ENCODE results near the gene FLACC1. TPM values are rescaled to one million over a fixed set of nuclear protein-coding genes. Genes with fewer than 3 reads are reported as not detected.

Gene FLACC1
- total and polyA plus RNA-seq, 9 of the 15 experiments (the other 6 are each of a cell fraction or from before 2014, with no cell fraction given) = 0.07 to 0.68 (median 0.22) TPM; not detected in 2

- TF ChIP-seq BDP1 (IDR thresholded peaks at IDR 0.05; ENCODE audit: insufficient read depth, insufficient read length) (no peak), PRDM10 (IDR thresholded peaks at IDR 0.05; ENCODE audit: partially characterized antibody) (peak; percentile 65), ZNF280B (CRISPR knock-in tag; IDR thresholded peaks at IDR 0.05) (no peak), SRSF9 (IDR thresholded peaks at IDR 0.05; ENCODE audit: borderline replicate concordance, low read depth, low read length) (no peak), NKRF (IDR thresholded peaks at IDR 0.05; ENCODE audit: borderline replicate concordance) (peak; percentile 20; the same call in 1 of the 2 replicates), SMC3 (conservative IDR thresholded peaks at IDR 0.05; ENCODE audit: insufficient read depth, low read depth, low read length) (no peak), STAG1 (CRISPR knock-in tag; IDR thresholded peaks at IDR 0.05; ENCODE audit: borderline replicate concordance) (no peak), ZNF592 (IDR thresholded peaks at IDR 0.05) (peak; percentile 88), EP400 (IDR thresholded peaks at IDR 0.05) (peak; percentile 71), MAZ (CRISPR knock-in tag; conservative IDR thresholded peaks at IDR 0.05 in 1 of 2, IDR thresholded peaks at IDR 0.05 in 1 of 2) (no peak), KDM2B (CRISPR knock-in tag; IDR thresholded peaks at IDR 0.05) (no peak), ZFP1 (CRISPR knock-in tag; IDR thresholded peaks at IDR 0.05) (no peak), RBM39 (optimal IDR thresholded peaks at IDR 0.05; ENCODE audit: low read depth, low read length) (no peak), KLF13 (tag; IDR thresholded peaks at IDR 0.05; ENCODE audit: borderline replicate concordance, low read depth) (no peak), ZKSCAN3 (CRISPR knock-in tag; IDR thresholded peaks at IDR 0.05) (no peak), MEIS2 (IDR thresholded peaks at IDR 0.05; ENCODE audit: partially characterized antibody) (no peak)
These were observed 99.0 kb downstream of the FLACC1 start (continued) for GRCh38 chr2:201257956-201258665.
